ENCODE measurements around the gene ATF7.
"Not testable (repeated sequence)": the region's sequence is repeated elsewhere in the genome, so short reads cannot be mapped to it uniquely, and the experiment has no call there.

The ATF7 gene

GRCh38 chr12:53499266-53500141, 126.7 kb downstream of the ATF7 start, which contains the start of gene MAP3K12:
MAP3K12 (minus strand) TSS chr12:53499458; CDS start chr12:53487391, 12,067 bp downstream.
- peak; percentile 81 for DNase-seq

- no peak for DNase-seq
These were observed 127.9 kb downstream of the ATF7 start for GRCh38 chr12:53498235-53498630.

- no peak for DNase-seq
These were observed 128.7 kb downstream of the ATF7 start for GRCh38 chr12:53497461-53497860.

- no peak for DNase-seq
These were observed 129.5 kb downstream of the ATF7 start for GRCh38 chr12:53496752-53497032.

- peak; percentile 80 for DNase-seq
These were observed 130.1 kb downstream of the ATF7 start for GRCh38 chr12:53495903-53496751.

GRCh38 chr12:53493610-53494391, 132.4 kb downstream of the ATF7 start:
- no peak for DNase-seq

- peak; percentile 98 for DNase-seq
These were observed 133.2 kb downstream of the ATF7 start for GRCh38 chr12:53492830-53493609.

- DNase-seq = no peak
These were observed 134.0 kb downstream of the ATF7 start for GRCh38 chr12:53492188-53492587.

- DNase-seq = no peak
These were observed 136.8 kb downstream of the ATF7 start for GRCh38 chr12:53489242-53489864.

GRCh38 chr12:53486736-53487487, 139.3 kb downstream of the ATF7 start:
- DNase-seq = no peak

- no peak for DNase-seq
These were observed 140.0 kb downstream of the ATF7 start for GRCh38 chr12:53485955-53486735.

- no peak for DNase-seq
These were observed 141.3 kb downstream of the ATF7 start for GRCh38 chr12:53484686-53485575.

- no peak for DNase-seq
These were observed 142.2 kb downstream of the ATF7 start for GRCh38 chr12:53483979-53484377.

- DNase-seq = no peak
These were observed 142.8 kb downstream of the ATF7 start for GRCh38 chr12:53483225-53483978.

- DNase-seq = no peak
These were observed 143.5 kb downstream of the ATF7 start for GRCh38 chr12:53482626-53483168.

GRCh38 chr12:53481939-53482586, 144.1 kb downstream of the ATF7 start:
- DNase-seq = no peak

- not testable (repeated sequence) for DNase-seq
These were observed 144.7 kb downstream of the ATF7 start for GRCh38 chr12:53481458-53481857.

Data from femur (tissue), 1 donor.